Measurements from ENCODE around the gene NRTN. TPM values are rescaled to one million over a fixed set of nuclear protein-coding genes. Genes with fewer than 3 reads are reported as not detected.

NRTN gene
- total and polyA plus RNA-seq, 2 of the 13 experiments (the other 11 are each of a cell fraction or from before 2014, with no cell fraction given), result 4.1 to 5.3 TPM

GRCh38 chr19:5827891-5828660, 23.2 kb downstream of the NRTN start (continued):
- TF ChIP-seq, protein P1, sequence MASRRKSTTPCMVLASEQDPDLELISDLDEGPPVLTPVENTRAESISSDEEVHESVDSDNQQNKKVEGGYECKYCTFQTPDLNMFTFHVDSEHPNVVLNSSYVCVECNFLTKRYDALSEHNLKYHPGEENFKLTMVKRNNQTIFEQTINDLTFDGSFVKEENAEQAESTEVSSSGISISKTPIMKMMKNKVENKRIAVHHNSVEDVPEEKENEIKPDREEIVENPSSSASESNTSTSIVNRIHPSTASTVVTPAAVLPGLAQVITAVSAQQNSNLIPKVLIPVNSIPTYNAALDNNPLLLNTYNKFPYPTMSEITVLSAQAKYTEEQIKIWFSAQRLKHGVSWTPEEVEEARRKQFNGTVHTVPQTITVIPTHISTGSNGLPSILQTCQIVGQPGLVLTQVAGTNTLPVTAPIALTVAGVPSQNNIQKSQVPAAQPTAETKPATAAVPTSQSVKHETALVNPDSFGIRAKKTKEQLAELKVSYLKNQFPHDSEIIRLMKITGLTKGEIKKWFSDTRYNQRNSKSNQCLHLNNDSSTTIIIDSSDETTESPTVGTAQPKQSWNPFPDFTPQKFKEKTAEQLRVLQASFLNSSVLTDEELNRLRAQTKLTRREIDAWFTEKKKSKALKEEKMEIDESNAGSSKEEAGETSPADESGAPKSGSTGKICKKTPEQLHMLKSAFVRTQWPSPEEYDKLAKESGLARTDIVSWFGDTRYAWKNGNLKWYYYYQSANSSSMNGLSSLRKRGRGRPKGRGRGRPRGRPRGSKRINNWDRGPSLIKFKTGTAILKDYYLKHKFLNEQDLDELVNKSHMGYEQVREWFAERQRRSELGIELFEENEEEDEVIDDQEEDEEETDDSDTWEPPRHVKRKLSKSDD (CRISPR knock-in tag; IDR thresholded peaks at IDR 0.05; ENCODE audit: low read depth), result no peak
- peak; percentile 36; the same call in 1 of the 2 replicates for TF ChIP-seq RERE (CRISPR knock-in tag; IDR thresholded peaks at IDR 0.05; ENCODE audit: low read depth)
- 0 out of 2 replicates have a peak, but pooled peaks have one; percentile 36 for TF ChIP-seq TEF (CRISPR knock-in tag; IDR thresholded peaks at IDR 0.05)
- TF ChIP-seq, protein P2, sequence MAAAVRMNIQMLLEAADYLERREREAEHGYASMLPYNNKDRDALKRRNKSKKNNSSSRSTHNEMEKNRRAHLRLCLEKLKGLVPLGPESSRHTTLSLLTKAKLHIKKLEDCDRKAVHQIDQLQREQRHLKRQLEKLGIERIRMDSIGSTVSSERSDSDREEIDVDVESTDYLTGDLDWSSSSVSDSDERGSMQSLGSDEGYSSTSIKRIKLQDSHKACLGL (CRISPR knock-in tag; IDR thresholded peaks at IDR 0.05), result peak; percentile 84
- TF ChIP-seq, protein P3, sequence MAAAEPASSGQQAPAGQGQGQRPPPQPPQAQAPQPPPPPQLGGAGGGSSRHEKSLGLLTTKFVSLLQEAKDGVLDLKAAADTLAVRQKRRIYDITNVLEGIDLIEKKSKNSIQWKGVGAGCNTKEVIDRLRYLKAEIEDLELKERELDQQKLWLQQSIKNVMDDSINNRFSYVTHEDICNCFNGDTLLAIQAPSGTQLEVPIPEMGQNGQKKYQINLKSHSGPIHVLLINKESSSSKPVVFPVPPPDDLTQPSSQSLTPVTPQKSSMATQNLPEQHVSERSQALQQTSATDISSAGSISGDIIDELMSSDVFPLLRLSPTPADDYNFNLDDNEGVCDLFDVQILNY (CRISPR knock-in tag; conservative IDR thresholded peaks at IDR 0.05), result peak; percentile 77; the same call in 1 of the 2 replicates
- peak; percentile 48 for TF ChIP-seq ZEB1 (IDR thresholded peaks at IDR 0.05; ENCODE audit: insufficient replicate concordance, low read depth)
- peak; percentile 94 for TF ChIP-seq HOXA9 (CRISPR knock-in tag; IDR thresholded peaks at IDR 0.05; ENCODE audit: borderline replicate concordance)
- peak; percentile 97 for TF ChIP-seq JUND (CRISPR knock-in tag; IDR thresholded peaks at IDR 0.05)
- TF ChIP-seq, protein P4, sequence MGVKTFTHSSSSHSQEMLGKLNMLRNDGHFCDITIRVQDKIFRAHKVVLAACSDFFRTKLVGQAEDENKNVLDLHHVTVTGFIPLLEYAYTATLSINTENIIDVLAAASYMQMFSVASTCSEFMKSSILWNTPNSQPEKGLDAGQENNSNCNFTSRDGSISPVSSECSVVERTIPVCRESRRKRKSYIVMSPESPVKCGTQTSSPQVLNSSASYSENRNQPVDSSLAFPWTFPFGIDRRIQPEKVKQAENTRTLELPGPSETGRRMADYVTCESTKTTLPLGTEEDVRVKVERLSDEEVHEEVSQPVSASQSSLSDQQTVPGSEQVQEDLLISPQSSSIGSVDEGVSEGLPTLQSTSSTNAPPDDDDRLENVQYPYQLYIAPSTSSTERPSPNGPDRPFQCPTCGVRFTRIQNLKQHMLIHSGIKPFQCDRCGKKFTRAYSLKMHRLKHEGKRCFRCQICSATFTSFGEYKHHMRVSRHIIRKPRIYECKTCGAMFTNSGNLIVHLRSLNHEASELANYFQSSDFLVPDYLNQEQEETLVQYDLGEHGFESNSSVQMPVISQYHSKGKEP (CRISPR knock-in tag; IDR thresholded peaks at IDR 0.05), result peak; percentile 73; the same call in 1 of the 2 replicates
- TF ChIP-seq MBNL3 (CRISPR knock-in tag; conservative IDR thresholded peaks at IDR 0.05), result no peak
- TF ChIP-seq, protein P5, sequence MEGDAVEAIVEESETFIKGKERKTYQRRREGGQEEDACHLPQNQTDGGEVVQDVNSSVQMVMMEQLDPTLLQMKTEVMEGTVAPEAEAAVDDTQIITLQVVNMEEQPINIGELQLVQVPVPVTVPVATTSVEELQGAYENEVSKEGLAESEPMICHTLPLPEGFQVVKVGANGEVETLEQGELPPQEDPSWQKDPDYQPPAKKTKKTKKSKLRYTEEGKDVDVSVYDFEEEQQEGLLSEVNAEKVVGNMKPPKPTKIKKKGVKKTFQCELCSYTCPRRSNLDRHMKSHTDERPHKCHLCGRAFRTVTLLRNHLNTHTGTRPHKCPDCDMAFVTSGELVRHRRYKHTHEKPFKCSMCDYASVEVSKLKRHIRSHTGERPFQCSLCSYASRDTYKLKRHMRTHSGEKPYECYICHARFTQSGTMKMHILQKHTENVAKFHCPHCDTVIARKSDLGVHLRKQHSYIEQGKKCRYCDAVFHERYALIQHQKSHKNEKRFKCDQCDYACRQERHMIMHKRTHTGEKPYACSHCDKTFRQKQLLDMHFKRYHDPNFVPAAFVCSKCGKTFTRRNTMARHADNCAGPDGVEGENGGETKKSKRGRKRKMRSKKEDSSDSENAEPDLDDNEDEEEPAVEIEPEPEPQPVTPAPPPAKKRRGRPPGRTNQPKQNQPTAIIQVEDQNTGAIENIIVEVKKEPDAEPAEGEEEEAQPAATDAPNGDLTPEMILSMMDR (CRISPR knock-in tag; IDR thresholded peaks at IDR 0.05), result peak; percentile 23; the same call in 1 of the 2 replicates
- TF ChIP-seq HMG20B (CRISPR knock-in tag; conservative IDR thresholded peaks at IDR 0.05), result 0 out of 2 replicates have a peak, but pooled peaks have one; percentile 59
